Measurements from ENCODE around the gene CEACAM1. TPM values are rescaled to one million over a fixed set of nuclear protein-coding genes. Genes with fewer than 3 reads are reported as not detected.
A peak's percentile ranks its signal among the peaks of the same experiment; 100 is the strongest.
"Not testable (repeated sequence)": the region's sequence is repeated elsewhere in the genome, so short reads cannot be mapped to it uniquely, and the experiment has no call there.

The CEACAM1 gene
- total RNA-seq, 4 donors from 2014 or later = 5.0 to 146 (median 93.3) TPM

DNA sequence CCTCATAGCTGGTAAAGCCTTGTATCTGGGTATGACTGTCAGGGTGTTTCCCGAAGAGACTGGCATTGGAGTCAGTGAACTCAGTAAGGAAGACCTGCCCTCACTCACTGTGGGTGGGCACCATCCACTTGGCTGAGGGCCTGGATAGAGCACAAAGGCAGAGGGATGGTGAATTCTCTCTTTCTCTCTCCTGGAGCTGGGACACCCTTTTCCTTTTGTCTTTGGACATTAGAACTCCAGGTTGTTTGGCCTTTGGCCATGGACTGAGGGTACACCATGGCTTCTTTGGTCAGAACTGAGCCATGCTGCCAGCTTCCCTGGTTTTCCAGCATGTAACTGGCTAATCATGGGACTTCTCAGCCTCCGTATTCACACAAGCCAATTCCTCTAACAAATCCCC is 4.6 kb upstream of the CEACAM1 start:
- no peak overlapping the region for H3K27ac ChIP-seq
- peaks cover 0 to 6% (median 4%) of the 10 kb centered on the region in 4 donors for H3K4me1 ChIP-seq
- no peaks in the 10 kb centered on the region for H3K27me3 ChIP-seq
- no peak for TF ChIP-seq POLR2A (IDR thresholded peaks at IDR 0.05)
- TF ChIP-seq, protein P1, sequence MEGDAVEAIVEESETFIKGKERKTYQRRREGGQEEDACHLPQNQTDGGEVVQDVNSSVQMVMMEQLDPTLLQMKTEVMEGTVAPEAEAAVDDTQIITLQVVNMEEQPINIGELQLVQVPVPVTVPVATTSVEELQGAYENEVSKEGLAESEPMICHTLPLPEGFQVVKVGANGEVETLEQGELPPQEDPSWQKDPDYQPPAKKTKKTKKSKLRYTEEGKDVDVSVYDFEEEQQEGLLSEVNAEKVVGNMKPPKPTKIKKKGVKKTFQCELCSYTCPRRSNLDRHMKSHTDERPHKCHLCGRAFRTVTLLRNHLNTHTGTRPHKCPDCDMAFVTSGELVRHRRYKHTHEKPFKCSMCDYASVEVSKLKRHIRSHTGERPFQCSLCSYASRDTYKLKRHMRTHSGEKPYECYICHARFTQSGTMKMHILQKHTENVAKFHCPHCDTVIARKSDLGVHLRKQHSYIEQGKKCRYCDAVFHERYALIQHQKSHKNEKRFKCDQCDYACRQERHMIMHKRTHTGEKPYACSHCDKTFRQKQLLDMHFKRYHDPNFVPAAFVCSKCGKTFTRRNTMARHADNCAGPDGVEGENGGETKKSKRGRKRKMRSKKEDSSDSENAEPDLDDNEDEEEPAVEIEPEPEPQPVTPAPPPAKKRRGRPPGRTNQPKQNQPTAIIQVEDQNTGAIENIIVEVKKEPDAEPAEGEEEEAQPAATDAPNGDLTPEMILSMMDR (IDR thresholded peaks at IDR 0.05) = no peak
- H3K4me3 ChIP-seq = no peak overlapping the region
- H3K9me3 ChIP-seq = no peaks in the 10 kb centered on the region
- no peak for DNase-seq
- no peaks in the 10 kb centered on the region for H3K36me3 ChIP-seq

DNA sequence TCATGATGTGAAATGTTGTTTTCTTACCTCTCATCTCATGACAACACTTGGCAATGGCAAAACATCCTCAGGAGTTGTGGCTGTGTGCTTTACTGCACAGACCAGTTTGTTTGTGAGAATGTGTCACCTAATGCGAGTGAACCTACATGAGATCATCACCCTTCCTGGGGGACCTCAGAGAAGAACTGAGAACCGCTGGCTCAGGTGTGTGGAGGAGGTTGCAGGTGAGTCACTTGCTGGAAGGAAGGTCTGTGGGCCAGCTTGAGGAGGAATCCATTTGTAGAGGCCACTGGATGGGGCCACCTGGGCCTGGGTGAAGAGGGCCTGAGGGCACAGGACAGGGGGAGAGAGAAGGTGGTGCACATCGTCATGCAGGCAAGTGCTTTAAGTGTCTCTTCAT is 3.0 kb upstream of the CEACAM1 start:
- H3K36me3 ChIP-seq = no peaks in the 10 kb centered on the region
- H3K4me1 ChIP-seq = peaks cover 0 to 6% (median 5%) of the 10 kb centered on the region in 4 donors
- DNase-seq = no peak
- H3K4me3 ChIP-seq = no peak overlapping the region
- no peaks in the 10 kb centered on the region for H3K27me3 ChIP-seq
- H3K27ac ChIP-seq = no peak overlapping the region
- no peak for TF ChIP-seq POLR2A (IDR thresholded peaks at IDR 0.05)
- TF ChIP-seq, protein P1 (IDR thresholded peaks at IDR 0.05) = no peak
- no peaks in the 10 kb centered on the region for H3K9me3 ChIP-seq

DNA sequence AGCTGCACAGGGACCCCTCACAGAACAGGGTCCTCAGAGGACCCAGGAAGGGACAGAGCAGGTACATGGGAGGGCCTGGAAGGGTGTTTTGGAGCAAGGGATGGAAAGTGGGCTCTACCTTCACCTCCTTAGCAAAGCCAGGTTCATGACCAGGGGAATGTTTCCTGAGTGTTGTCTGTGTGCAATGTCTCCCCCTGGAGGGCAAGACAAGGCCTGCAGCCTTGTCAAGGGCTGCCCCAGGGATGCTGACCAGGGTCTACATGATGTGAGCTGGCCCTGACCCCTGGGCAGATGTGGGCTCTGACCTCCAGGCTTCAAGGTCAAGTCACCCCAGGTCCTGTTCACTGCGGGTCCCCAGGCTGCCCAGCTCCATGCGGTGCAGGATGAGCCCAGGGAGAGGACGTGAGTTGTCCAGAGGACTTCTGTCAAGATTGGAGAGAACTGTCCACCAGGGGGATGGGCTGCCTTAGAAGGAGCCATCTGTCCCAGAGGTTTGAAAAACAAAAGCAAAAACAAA is 1.0 kb upstream of the CEACAM1 start:
- Histone ChIP-seq H3K27ac (peak overlapping the region; percentile 71 to 92 (median 79)), H3K4me3 (peak overlapping the region; percentile 1 to 69 (median 37)), H3K9me3 (no peaks in the 10 kb centered on the region), H3K4me1 (peaks cover 0 to 12% (median 5%) of the 10 kb centered on the region in 4 donors), H3K36me3 (no peaks in the 10 kb centered on the region), H3K27me3 (no peaks in the 10 kb centered on the region)
- DNase-seq = peak; percentile 78 to 91 (median 85)
- no peak for TF ChIP-seq POLR2A (IDR thresholded peaks at IDR 0.05)
- TF ChIP-seq, protein P1 (IDR thresholded peaks at IDR 0.05) = peak; percentile 87 to 97 (median 95)

DNA sequence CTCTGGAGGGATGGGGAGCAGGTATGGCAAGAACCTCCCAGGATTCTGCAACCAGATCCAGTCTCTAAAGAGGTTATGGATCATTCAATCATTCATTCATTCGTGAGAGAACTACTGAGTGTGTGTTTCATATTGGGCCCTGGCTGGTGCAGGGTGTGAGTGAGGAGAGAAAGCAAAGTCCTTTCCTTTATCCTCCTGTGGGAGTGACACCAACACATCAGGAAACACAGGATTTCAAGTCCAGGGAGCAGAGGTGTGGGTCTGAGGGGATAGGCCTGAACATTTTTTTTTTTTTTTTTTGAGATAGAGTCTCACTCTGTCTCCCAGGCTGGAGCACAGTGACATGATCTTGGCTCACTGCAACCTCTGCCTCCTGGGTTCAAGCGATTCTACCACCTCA is 3.3 kb downstream of the CEACAM1 start:
- Histone ChIP-seq H3K4me1 (peaks cover 0 to 12% (median 5%) of the 10 kb centered on the region in 4 donors), H3K36me3 (peaks cover 0 to 21% (median 0%) of the 10 kb centered on the region in 3 donors), H3K27ac (no peak overlapping the region), H3K27me3 (no peaks in the 10 kb centered on the region), H3K9me3 (no peaks in the 10 kb centered on the region), H3K4me3 (peak overlapping the region in 1 of 4 donors; percentile 14)
- no peak for DNase-seq
- TF ChIP-seq, protein P1 (IDR thresholded peaks at IDR 0.05) = no peak
- TF ChIP-seq POLR2A (IDR thresholded peaks at IDR 0.05) = no peak

DNA sequence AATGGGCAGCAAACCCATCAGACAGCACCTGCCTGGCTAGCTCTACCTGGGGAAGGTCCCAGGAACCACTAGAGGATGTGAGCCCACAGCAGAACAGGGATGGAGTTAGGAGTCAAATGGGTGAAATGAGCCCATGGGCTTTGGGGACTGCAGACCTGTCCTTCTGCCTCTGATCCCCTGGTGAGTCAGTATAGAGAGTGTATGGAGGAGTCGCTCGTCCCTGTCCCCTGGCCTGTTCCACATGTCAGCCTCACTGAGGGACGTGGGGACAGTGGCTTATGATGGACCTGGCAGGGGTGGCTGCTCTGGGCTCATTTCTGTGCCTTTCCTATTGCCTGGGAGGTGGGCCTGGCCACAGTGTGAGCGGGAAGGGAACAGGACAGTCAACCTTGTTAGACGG is 4.0 kb downstream of the CEACAM1 start:
- peaks cover 0 to 28% (median 0%) of the 10 kb centered on the region in 3 donors for H3K36me3 ChIP-seq
- H3K9me3 ChIP-seq = no peaks in the 10 kb centered on the region
- H3K4me1 ChIP-seq = peaks cover 0 to 12% (median 5%) of the 10 kb centered on the region in 4 donors
- no peak overlapping the region for H3K27ac ChIP-seq
- H3K4me3 ChIP-seq = no peak overlapping the region
- TF ChIP-seq, protein P1 (IDR thresholded peaks at IDR 0.05) = no peak
- no peak for DNase-seq
- no peaks in the 10 kb centered on the region for H3K27me3 ChIP-seq

DNA sequence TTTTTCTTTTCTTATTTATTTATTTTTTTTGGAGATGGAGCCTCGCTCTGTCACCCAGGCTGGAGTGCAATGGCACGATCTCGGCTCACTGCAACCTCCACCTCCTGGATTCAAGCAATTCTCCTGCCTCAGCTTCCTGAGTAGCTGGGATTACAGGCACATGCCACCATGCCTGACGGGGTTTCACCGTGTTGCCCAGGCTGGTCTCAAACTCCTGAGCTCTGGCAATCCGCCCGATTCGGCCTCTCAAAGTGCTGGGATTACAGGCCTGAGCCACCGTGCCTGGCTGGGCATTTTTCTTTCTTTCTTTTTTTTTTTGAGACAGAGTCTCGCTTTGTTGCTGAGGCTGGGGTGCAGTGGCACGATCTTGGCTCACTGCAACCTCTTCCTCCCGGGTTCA is 6.0 kb downstream of the CEACAM1 start:
- H3K27me3 ChIP-seq, H3K27ac ChIP-seq, H3K4me1 ChIP-seq, H3K4me3 ChIP-seq, H3K9me3 ChIP-seq, DNase-seq: not testable (repeated sequence)
- peaks cover 0 to 28% (median 0%) of the 10 kb centered on the region in 3 donors for H3K36me3 ChIP-seq
